ENCODE data around the gene APLF.

APLF gene

GRCh38 chr2:68456198-68456597 lies 11.2 kb upstream of the APLF start:
- H3K27me3 ChIP-seq (ENCODE audit: insufficient read depth, insufficient read length) = no peaks in the 10 kb centered on the region
- TF ChIP-seq SUZ12 (IDR thresholded peaks at IDR 0.05; ENCODE audit: extremely low read depth, insufficient read depth, insufficient read length) (no peak), ZNF274 (IDR thresholded peaks at IDR 0.05; ENCODE audit: low read depth, low read length) (no peak), YY1 (IDR thresholded peaks at IDR 0.05; ENCODE audit: insufficient read depth, insufficient read length) (no peak)
- H3K4me1 ChIP-seq (ENCODE audit: insufficient read depth, insufficient read length) = no peaks in the 10 kb centered on the region
- H3K9ac ChIP-seq (ENCODE audit: insufficient read length, low read depth) = no peak overlapping the region
- no peaks in the 10 kb centered on the region for H3K36me3 ChIP-seq (ENCODE audit: insufficient read depth, insufficient read length, low read length)
- H3K4me3 ChIP-seq (ENCODE audit: insufficient read length, low read depth) = no peak overlapping the region
- H3K9me3 ChIP-seq (ENCODE audit: insufficient read depth, low read length) = no peaks in the 10 kb centered on the region
- DNase-seq (ENCODE audit: low read depth, low spot score) = no peak

- no peak for DNase-seq (ENCODE audit: low read depth, low spot score)
Measured at GRCh38 chr2:68458981-68459380, 8.4 kb upstream of the APLF start.

GRCh38 chr2:68463287-68463877 lies 4.0 kb upstream of the APLF start:
- no peaks in the 10 kb centered on the region for H3K9me3 ChIP-seq (ENCODE audit: insufficient read depth, low read length)
- DNase-seq (ENCODE audit: low read depth, low spot score) = peak; percentile 57
- H3K27me3 ChIP-seq (ENCODE audit: insufficient read depth, insufficient read length) = no peaks in the 10 kb centered on the region
- no peaks in the 10 kb centered on the region for H3K4me1 ChIP-seq (ENCODE audit: insufficient read depth, insufficient read length)
- no peak for TF ChIP-seq SUZ12 (IDR thresholded peaks at IDR 0.05; ENCODE audit: extremely low read depth, insufficient read depth, insufficient read length)
- no peak for TF ChIP-seq YY1 (IDR thresholded peaks at IDR 0.05; ENCODE audit: insufficient read depth, insufficient read length)
- no peak for TF ChIP-seq ZNF274 (IDR thresholded peaks at IDR 0.05; ENCODE audit: low read depth, low read length)
- no peaks in the 10 kb centered on the region for H3K36me3 ChIP-seq (ENCODE audit: insufficient read depth, insufficient read length, low read length)
- H3K4me3 ChIP-seq (ENCODE audit: insufficient read length, low read depth) = no peak overlapping the region
- H3K9ac ChIP-seq (ENCODE audit: insufficient read length, low read depth) = no peak overlapping the region

More at GRCh38 chr2:68458981-68459380, 8.4 kb upstream of the APLF start:
- Histone ChIP-seq H3K27me3 (ENCODE audit: insufficient read depth, insufficient read length) (no peaks in the 10 kb centered on the region), H3K4me3 (ENCODE audit: insufficient read length, low read depth) (no peak overlapping the region), H3K9ac (ENCODE audit: insufficient read length, low read depth) (no peak overlapping the region), H3K9me3 (ENCODE audit: insufficient read depth, low read length) (no peaks in the 10 kb centered on the region), H3K4me1 (ENCODE audit: insufficient read depth, insufficient read length) (no peaks in the 10 kb centered on the region), H3K36me3 (ENCODE audit: insufficient read depth, insufficient read length, low read length) (no peaks in the 10 kb centered on the region)
- TF ChIP-seq YY1 (IDR thresholded peaks at IDR 0.05; ENCODE audit: insufficient read depth, insufficient read length) (no peak), ZNF274 (IDR thresholded peaks at IDR 0.05; ENCODE audit: low read depth, low read length) (no peak), SUZ12 (IDR thresholded peaks at IDR 0.05; ENCODE audit: extremely low read depth, insufficient read depth, insufficient read length) (no peak)

- no peaks in the 10 kb centered on the region for H3K9me3 ChIP-seq (ENCODE audit: insufficient read depth, low read length)
- TF ChIP-seq ZNF274 (IDR thresholded peaks at IDR 0.05; ENCODE audit: low read depth, low read length) = no peak
- no peak for TF ChIP-seq SUZ12 (IDR thresholded peaks at IDR 0.05; ENCODE audit: extremely low read depth, insufficient read depth, insufficient read length)
- TF ChIP-seq YY1 (IDR thresholded peaks at IDR 0.05; ENCODE audit: insufficient read depth, insufficient read length) = no peak
- no peak for DNase-seq (ENCODE audit: low read depth, low spot score)
- no peak overlapping the region for H3K9ac ChIP-seq (ENCODE audit: insufficient read length, low read depth)
- no peaks in the 10 kb centered on the region for H3K4me1 ChIP-seq (ENCODE audit: insufficient read depth, insufficient read length)
- H3K36me3 ChIP-seq (ENCODE audit: insufficient read depth, insufficient read length, low read length) = no peaks in the 10 kb centered on the region
- H3K27me3 ChIP-seq (ENCODE audit: insufficient read depth, insufficient read length) = no peaks in the 10 kb centered on the region
- H3K4me3 ChIP-seq (ENCODE audit: insufficient read length, low read depth) = no peak overlapping the region
Measured at GRCh38 chr2:68464651-68465050, 2.7 kb upstream of the APLF start.

- H3K9me3 ChIP-seq (ENCODE audit: insufficient read depth, low read length) = no peaks in the 10 kb centered on the region
- no peak for DNase-seq (ENCODE audit: low read depth, low spot score)
Measured at GRCh38 chr2:68465081-68465916, 2.1 kb upstream of the APLF start.

GRCh38 chr2:68466361-68466777 lies 1.0 kb upstream of the APLF start:
- TF ChIP-seq YY1 (IDR thresholded peaks at IDR 0.05; ENCODE audit: insufficient read depth, insufficient read length) (no peak), SUZ12 (IDR thresholded peaks at IDR 0.05; ENCODE audit: extremely low read depth, insufficient read depth, insufficient read length) (no peak), ZNF274 (IDR thresholded peaks at IDR 0.05; ENCODE audit: low read depth, low read length) (no peak)
- no peaks in the 10 kb centered on the region for H3K36me3 ChIP-seq (ENCODE audit: insufficient read depth, insufficient read length, low read length)
- no peaks in the 10 kb centered on the region for H3K4me1 ChIP-seq (ENCODE audit: insufficient read depth, insufficient read length)
- DNase-seq (ENCODE audit: low read depth, low spot score) = no peak
- H3K4me3 ChIP-seq (ENCODE audit: insufficient read length, low read depth) = peak overlapping the region; percentile 95
- no peaks in the 10 kb centered on the region for H3K9me3 ChIP-seq (ENCODE audit: insufficient read depth, low read length)
- H3K27me3 ChIP-seq (ENCODE audit: insufficient read depth, insufficient read length) = no peaks in the 10 kb centered on the region
- H3K9ac ChIP-seq (ENCODE audit: insufficient read length, low read depth) = peak overlapping the region; percentile 87

More at GRCh38 chr2:68465081-68465916, 2.1 kb upstream of the APLF start:
- no peak overlapping the region for H3K4me3 ChIP-seq (ENCODE audit: insufficient read length, low read depth)
- H3K4me1 ChIP-seq (ENCODE audit: insufficient read depth, insufficient read length) = no peaks in the 10 kb centered on the region
- H3K9ac ChIP-seq (ENCODE audit: insufficient read length, low read depth) = no peak overlapping the region
- no peaks in the 10 kb centered on the region for H3K27me3 ChIP-seq (ENCODE audit: insufficient read depth, insufficient read length)
- H3K36me3 ChIP-seq (ENCODE audit: insufficient read depth, insufficient read length, low read length) = no peaks in the 10 kb centered on the region
- no peak for TF ChIP-seq YY1 (IDR thresholded peaks at IDR 0.05; ENCODE audit: insufficient read depth, insufficient read length)
- no peak for TF ChIP-seq SUZ12 (IDR thresholded peaks at IDR 0.05; ENCODE audit: extremely low read depth, insufficient read depth, insufficient read length)
- TF ChIP-seq ZNF274 (IDR thresholded peaks at IDR 0.05; ENCODE audit: low read depth, low read length) = no peak

- Histone ChIP-seq H3K36me3 (ENCODE audit: insufficient read depth, insufficient read length, low read length) (no peaks in the 10 kb centered on the region), H3K4me1 (ENCODE audit: insufficient read depth, insufficient read length) (no peaks in the 10 kb centered on the region), H3K9me3 (ENCODE audit: insufficient read depth, low read length) (no peaks in the 10 kb centered on the region), H3K4me3 (ENCODE audit: insufficient read length, low read depth) (peak overlapping the region; percentile 95), H3K27me3 (ENCODE audit: insufficient read depth, insufficient read length) (no peaks in the 10 kb centered on the region), H3K9ac (ENCODE audit: insufficient read length, low read depth) (peak overlapping the region; percentile 87)
- TF ChIP-seq ZNF274 (IDR thresholded peaks at IDR 0.05; ENCODE audit: low read depth, low read length) = no peak
- no peak for TF ChIP-seq SUZ12 (IDR thresholded peaks at IDR 0.05; ENCODE audit: extremely low read depth, insufficient read depth, insufficient read length)
- TF ChIP-seq YY1 (IDR thresholded peaks at IDR 0.05; ENCODE audit: insufficient read depth, insufficient read length) = no peak
- no peak for DNase-seq (ENCODE audit: low read depth, low spot score)
Measured at GRCh38 chr2:68466778-68467076, 658 bp upstream of the APLF start.
